Muscle layer of colon (tissue), 2 donors: ENCODE results near the gene TPD52L2.

Experiments
- H3K27ac ChIP-seq: one replicate; pipeline ENCODE4 v1.7.0; 2013; ENCODE audit warnings: low read depth, mild to moderate bottlenecking, low read length, moderate library complexity
- H3K27me3 ChIP-seq, 2 donors: one replicate each; pipeline ENCODE4 v1.7.0; 2013; ENCODE audit warnings: low read length in 2 of 2, mild to moderate bottlenecking in 2 of 2; ENCODE audit not compliant: insufficient read depth in 2 of 2, control insufficient read depth in 1 of 2
- H3K36me3 ChIP-seq: one replicate; pipeline ENCODE4 v1.7.0; 2013; ENCODE audit warnings: mild to moderate bottlenecking, low read length; ENCODE audit not compliant: insufficient read depth
- H3K4me1 ChIP-seq: one replicate; pipeline ENCODE4 v1.7.0; 2013; ENCODE audit warnings: mild to moderate bottlenecking, low read length; ENCODE audit not compliant: insufficient read depth
- H3K4me3 ChIP-seq, 2 donors: one replicate each; pipeline ENCODE4 v1.7.0; 2013; ENCODE audit warnings: low read length in 2 of 2, low read depth in 1 of 2, mild to moderate bottlenecking in 1 of 2, moderate library complexity in 1 of 2
- H3K9ac ChIP-seq: one replicate; pipeline ENCODE4 v1.7.0; 2013; ENCODE audit warnings: low read length
- H3K9me3 ChIP-seq: one replicate; pipeline ENCODE4 v1.7.0; 2013; ENCODE audit warnings: mild to moderate bottlenecking, low read length
- donor health status: abdominal sarcoma.
- donor health status: Adenocarcinoma of cecum.

Gene TPD52L2

GRCh38 chr20:63884506-63885263 lies 19.6 kb downstream of the TPD52L2 start:
- peaks cover 43% of the 10 kb centered on the region for H3K36me3 ChIP-seq
- no peak overlapping the region for H3K4me3 ChIP-seq
- no peaks in the 10 kb centered on the region for H3K27me3 ChIP-seq
- H3K9me3 ChIP-seq = no peaks in the 10 kb centered on the region
- H3K27ac ChIP-seq = no peak overlapping the region
- H3K4me1 ChIP-seq = no peaks in the 10 kb centered on the region
- H3K9ac ChIP-seq = no peak overlapping the region

GRCh38 chr20:63885264-63886053 lies 20.4 kb downstream of the TPD52L2 start:
- Histone ChIP-seq H3K4me3 (no peak overlapping the region), H3K27ac (no peak overlapping the region), H3K9me3 (no peaks in the 10 kb centered on the region), H3K27me3 (no peaks in the 10 kb centered on the region), H3K4me1 (no peaks in the 10 kb centered on the region), H3K36me3 (peaks cover 51% of the 10 kb centered on the region), H3K9ac (no peak overlapping the region)

DNA sequence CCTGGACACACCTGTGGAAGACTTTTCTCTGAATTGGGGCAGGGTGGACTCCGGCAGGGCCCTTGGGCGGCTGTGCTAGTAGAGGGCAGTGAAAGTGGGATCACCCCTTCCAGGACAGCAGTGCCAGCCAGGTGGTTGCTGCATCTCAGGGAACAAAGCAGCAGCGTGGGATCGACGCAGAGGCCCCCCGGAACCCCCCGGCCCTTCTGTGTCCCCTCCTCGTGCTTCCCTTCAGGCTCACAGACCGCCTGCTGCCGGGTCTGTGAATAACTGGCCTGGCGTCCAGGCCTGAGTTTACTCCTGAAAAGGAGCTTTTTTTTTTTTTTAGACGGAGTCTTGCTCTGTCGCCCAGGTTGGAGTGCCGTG lies 21.0 kb downstream of the TPD52L2 start:
- Histone ChIP-seq H3K9me3 (no peaks in the 10 kb centered on the region), H3K36me3 (peaks cover 56% of the 10 kb centered on the region), H3K4me3 (no peak overlapping the region), H3K27me3 (no peaks in the 10 kb centered on the region), H3K9ac (no peak overlapping the region), H3K27ac (no peak overlapping the region), H3K4me1 (no peaks in the 10 kb centered on the region)

DNA sequence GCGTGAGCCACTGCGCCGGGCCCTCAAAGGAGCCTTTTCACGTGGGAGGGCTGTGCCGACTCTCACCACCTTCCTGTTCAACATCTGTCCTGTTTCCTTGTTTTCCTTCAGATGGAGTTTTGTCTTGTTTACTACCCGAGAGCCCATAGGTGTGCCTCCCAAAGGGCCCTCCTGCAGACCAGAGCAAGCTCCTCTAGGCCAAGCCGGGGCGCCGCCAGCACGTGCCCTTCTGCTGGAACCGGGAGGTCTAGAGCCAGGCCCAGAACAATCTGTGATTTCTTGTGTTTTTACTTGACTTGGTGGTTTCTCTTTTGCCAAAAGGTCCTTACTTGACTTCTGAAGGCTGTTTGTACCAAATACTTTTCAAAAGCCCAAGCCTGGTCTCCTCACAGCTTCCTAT lies 21.9 kb downstream of the TPD52L2 start:
- no peaks in the 10 kb centered on the region for H3K27me3 ChIP-seq
- no peak overlapping the region for H3K27ac ChIP-seq
- no peak overlapping the region for H3K4me3 ChIP-seq
- no peaks in the 10 kb centered on the region for H3K9me3 ChIP-seq
- no peaks in the 10 kb centered on the region for H3K4me1 ChIP-seq
- H3K36me3 ChIP-seq = peaks cover 56% of the 10 kb centered on the region
- no peak overlapping the region for H3K9ac ChIP-seq

DNA sequence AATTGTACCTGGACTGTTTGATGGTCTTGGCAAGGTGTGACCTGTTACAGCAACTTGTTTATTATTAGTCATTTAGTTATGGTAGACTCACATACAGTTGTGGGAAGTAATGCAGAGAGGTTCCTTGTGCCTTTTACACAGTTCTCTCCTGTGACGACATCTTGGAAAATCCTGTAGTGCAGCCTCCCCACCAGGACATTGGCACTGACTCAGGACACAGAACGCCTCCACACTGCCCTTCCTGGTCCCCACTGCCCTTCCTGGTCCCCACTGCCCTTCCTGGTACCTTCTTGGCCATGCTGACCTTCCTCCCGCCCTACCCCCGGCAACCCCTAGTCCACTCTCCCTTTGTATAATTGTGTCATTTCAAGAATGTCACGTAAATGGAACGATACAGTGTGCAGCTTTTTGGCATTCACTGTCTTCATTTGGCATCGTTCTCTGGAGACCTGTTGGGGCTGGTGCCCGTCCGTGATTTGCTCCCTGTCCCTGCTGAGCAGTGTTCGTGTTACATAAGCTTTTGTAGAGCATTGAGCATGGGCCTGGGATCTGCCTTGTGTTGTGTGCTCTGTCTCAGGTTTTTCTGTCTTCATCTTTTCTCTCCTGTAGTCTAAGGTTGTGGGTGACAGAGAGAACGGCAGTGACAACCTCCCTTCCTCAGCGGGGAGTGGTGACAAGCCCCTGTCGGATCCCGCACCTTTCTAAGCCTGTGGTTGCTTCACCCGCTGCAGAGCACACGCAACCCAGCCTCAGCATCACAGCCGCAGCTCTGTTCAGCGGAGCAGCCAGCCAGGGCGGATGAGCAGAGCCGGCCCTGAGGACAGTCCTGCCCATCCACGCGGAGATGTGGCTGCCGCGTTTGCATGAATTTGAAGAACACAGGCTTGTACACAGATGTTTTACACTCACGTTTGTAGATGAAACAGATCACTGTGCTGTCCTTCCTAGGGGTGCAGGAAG lies 24.5 kb downstream of the TPD52L2 start:
- no peaks in the 10 kb centered on the region for H3K27me3 ChIP-seq
- H3K9me3 ChIP-seq = no peaks in the 10 kb centered on the region
- H3K9ac ChIP-seq = no peak overlapping the region
- no peaks in the 10 kb centered on the region for H3K4me1 ChIP-seq
- H3K4me3 ChIP-seq = no peak overlapping the region
- peaks cover 38% of the 10 kb centered on the region for H3K36me3 ChIP-seq
- H3K27ac ChIP-seq = no peak overlapping the region

DNA sequence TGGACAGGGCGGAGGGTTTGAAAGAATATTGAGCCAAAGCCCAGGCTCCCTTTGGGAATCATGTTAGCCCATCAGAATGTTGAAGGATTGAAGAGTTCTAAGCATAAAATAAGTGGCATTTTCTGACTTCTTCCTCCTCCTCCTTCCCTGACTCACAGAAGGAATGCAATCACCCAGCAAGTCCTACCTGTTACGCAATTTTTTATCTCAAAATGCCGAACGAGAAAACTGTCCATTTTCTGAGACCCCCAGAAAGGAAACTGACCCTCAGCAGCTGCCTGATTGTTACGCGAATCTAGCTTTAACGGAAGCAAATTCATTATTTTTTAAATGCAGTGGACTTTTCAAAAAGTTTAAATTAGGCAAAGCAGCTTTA lies 25.1 kb downstream of the TPD52L2 start:
- Histone ChIP-seq H3K36me3 (peaks cover 33% of the 10 kb centered on the region), H3K27ac (no peak overlapping the region)

GRCh38 chr20:63890616-63891015 lies 25.5 kb downstream of the TPD52L2 start:
- Histone ChIP-seq H3K27me3 (no peaks in the 10 kb centered on the region), H3K9me3 (no peaks in the 10 kb centered on the region), H3K4me3 (no peak overlapping the region), H3K27ac (no peak overlapping the region), H3K9ac (no peak overlapping the region), H3K4me1 (no peaks in the 10 kb centered on the region), H3K36me3 (peaks cover 33% of the 10 kb centered on the region)

More for the DNA sequence above, 25.1 kb downstream of the TPD52L2 start:
- no peaks in the 10 kb centered on the region for H3K9me3 ChIP-seq
- H3K4me3 ChIP-seq = no peak overlapping the region
- H3K27me3 ChIP-seq = no peaks in the 10 kb centered on the region
- H3K4me1 ChIP-seq = no peaks in the 10 kb centered on the region
- H3K9ac ChIP-seq = no peak overlapping the region

GRCh38 chr20:63891061-63892002 lies 26.3 kb downstream of the TPD52L2 start:
- Histone ChIP-seq H3K27ac (no peak overlapping the region), H3K27me3 (no peaks in the 10 kb centered on the region), H3K4me3 (no peak overlapping the region), H3K36me3 (peaks cover 33% of the 10 kb centered on the region), H3K9ac (no peak overlapping the region), H3K4me1 (peaks cover 6% of the 10 kb centered on the region), H3K9me3 (no peaks in the 10 kb centered on the region)

DNA sequence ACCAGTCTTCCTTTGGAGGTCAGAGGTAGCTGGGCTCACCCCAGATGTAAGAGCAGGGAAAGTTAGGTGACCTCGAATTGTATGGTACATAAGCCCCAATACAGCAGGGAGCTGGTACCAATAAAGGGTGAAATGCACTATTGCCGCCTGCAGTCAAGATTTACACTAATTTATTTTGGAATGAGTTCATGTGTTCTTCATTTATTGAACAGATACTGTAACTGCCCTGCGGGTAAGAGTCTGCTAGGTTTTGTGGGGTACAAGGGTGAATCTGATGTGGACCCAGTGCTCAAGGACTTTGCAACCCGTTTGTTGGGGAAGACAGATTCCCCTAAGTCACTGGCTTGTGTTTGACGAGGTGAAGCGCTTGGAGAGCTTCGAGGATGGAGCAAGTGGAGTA lies 27.3 kb downstream of the TPD52L2 start:
- Histone ChIP-seq H3K36me3 (peaks cover 30% of the 10 kb centered on the region), H3K9ac (no peak overlapping the region), H3K27me3 (no peaks in the 10 kb centered on the region), H3K4me3 (no peak overlapping the region), H3K4me1 (peaks cover 12% of the 10 kb centered on the region), H3K9me3 (no peaks in the 10 kb centered on the region), H3K27ac (no peak overlapping the region)

DNA sequence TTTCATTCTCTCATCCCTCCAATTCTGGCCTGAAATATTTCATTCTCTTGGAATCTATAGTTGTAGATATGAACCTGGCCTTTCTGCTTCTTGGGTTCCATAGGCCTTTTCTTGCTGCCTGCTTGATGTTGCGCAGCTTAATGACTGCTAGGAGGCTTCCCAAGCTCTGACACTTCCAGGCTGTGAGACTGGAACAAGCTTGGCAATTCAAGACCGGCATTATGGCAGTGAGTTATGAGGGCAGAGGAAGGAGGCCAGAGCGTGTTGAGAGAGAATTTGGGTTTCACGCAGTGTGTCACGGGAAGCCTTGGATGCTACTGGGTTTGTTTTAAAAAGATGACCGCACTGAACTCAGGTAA lies 28.9 kb downstream of the TPD52L2 start:
- Histone ChIP-seq H3K4me1 (peaks cover 12% of the 10 kb centered on the region), H3K9ac (no peak overlapping the region), H3K27me3 (no peaks in the 10 kb centered on the region), H3K9me3 (no peaks in the 10 kb centered on the region), H3K27ac (no peak overlapping the region), H3K4me3 (no peak overlapping the region), H3K36me3 (peaks cover 20% of the 10 kb centered on the region)
